ES-I3 (cell line): ENCODE measurements around the gene SLC14A1.

Experiments used
- H3K36me3 ChIP-seq: 2 replicates; pipeline ENCODE4 v1.6.1; 2013; ENCODE audit warnings: mild to moderate bottlenecking, low read length, control low read depth, moderate library complexity; ENCODE audit not compliant: insufficient read depth
- H3K4me1 ChIP-seq: 2 replicates; pipeline ENCODE4 v1.6.1; 2013; ENCODE audit warnings: mild to moderate bottlenecking, control low read depth, low read length; ENCODE audit not compliant: insufficient read depth
- H3K9ac ChIP-seq: 2 replicates; pipeline ENCODE4 v1.6.1; 2013; ENCODE audit warnings: low read depth, mild to moderate bottlenecking, low read length, moderate library complexity
- H3K9me3 ChIP-seq: 2 replicates; pipeline ENCODE4 v1.6.1; 2013; ENCODE audit warnings: mild to moderate bottlenecking, low read length, moderate library complexity; ENCODE audit not compliant: control insufficient read depth, insufficient read depth

SLC14A1 gene

GRCh38 chr18:45723567-45724355 lies at the start of gene SLC14A1:
TSS of gene SLC14A1 (plus strand) at chr18:45724181. CDS start at chr18:45730321, 6,140 bp downstream.
- H3K9me3 ChIP-seq = no peaks in the 10 kb centered on the region
- H3K9ac ChIP-seq = no peak within 1 kb of the TSS
- no peaks in the 10 kb centered on the region for H3K4me1 ChIP-seq
- H3K36me3 ChIP-seq = no peaks in the 10 kb centered on the region

GRCh38 chr18:45677276-45677807 lies 46.6 kb upstream of the SLC14A1 start:
- H3K4me1 ChIP-seq = no peaks in the 10 kb centered on the region
- no peaks in the 10 kb centered on the region for H3K36me3 ChIP-seq
- no peak overlapping the region for H3K9ac ChIP-seq
- H3K9me3 ChIP-seq = no peaks in the 10 kb centered on the region

- Histone ChIP-seq H3K9me3 (no peaks in the 10 kb centered on the region), H3K9ac (no peak overlapping the region), H3K36me3 (no peaks in the 10 kb centered on the region), H3K4me1 (no peaks in the 10 kb centered on the region)
Measured at GRCh38 chr18:45678441-45678840, 45.5 kb upstream of the SLC14A1 start.

- Histone ChIP-seq H3K9me3 (no peaks in the 10 kb centered on the region), H3K4me1 (no peaks in the 10 kb centered on the region), H3K9ac (no peak overlapping the region), H3K36me3 (no peaks in the 10 kb centered on the region)
Measured at GRCh38 chr18:45678850-45679249, 45.1 kb upstream of the SLC14A1 start.

- no peak overlapping the region for H3K9ac ChIP-seq
- no peaks in the 10 kb centered on the region for H3K9me3 ChIP-seq
- no peaks in the 10 kb centered on the region for H3K4me1 ChIP-seq
- no peaks in the 10 kb centered on the region for H3K36me3 ChIP-seq
Measured at GRCh38 chr18:45680066-45680690, 43.8 kb upstream of the SLC14A1 start.

- H3K36me3 ChIP-seq = no peaks in the 10 kb centered on the region
- no peak overlapping the region for H3K9ac ChIP-seq
- peaks cover 8% of the 10 kb centered on the region for H3K4me1 ChIP-seq
- H3K9me3 ChIP-seq = no peaks in the 10 kb centered on the region
Measured at GRCh38 chr18:45682181-45682580, 41.8 kb upstream of the SLC14A1 start.

- no peak overlapping the region for H3K9ac ChIP-seq
Measured at GRCh38 chr18:45684341-45685115, 39.5 kb upstream of the SLC14A1 start.

GRCh38 chr18:45686891-45687611 lies 36.9 kb upstream of the SLC14A1 start:
- Histone ChIP-seq H3K9ac (no peak overlapping the region), H3K4me1 (peaks cover 8% of the 10 kb centered on the region), H3K9me3 (no peaks in the 10 kb centered on the region), H3K36me3 (no peaks in the 10 kb centered on the region)

More at GRCh38 chr18:45684341-45685115, 39.5 kb upstream of the SLC14A1 start:
- H3K9me3 ChIP-seq = no peaks in the 10 kb centered on the region
- H3K4me1 ChIP-seq = peaks cover 8% of the 10 kb centered on the region
- no peaks in the 10 kb centered on the region for H3K36me3 ChIP-seq

- H3K9me3 ChIP-seq = no peaks in the 10 kb centered on the region
- H3K9ac ChIP-seq = no peak overlapping the region
- H3K4me1 ChIP-seq = peaks cover 8% of the 10 kb centered on the region
- no peaks in the 10 kb centered on the region for H3K36me3 ChIP-seq
Measured at GRCh38 chr18:45687621-45688020, 36.4 kb upstream of the SLC14A1 start.

- Histone ChIP-seq H3K9me3 (0 out of 2 replicates have a peak, but pooled peaks cover 4% of the 10 kb centered on the region), H3K9ac (no peak overlapping the region), H3K36me3 (no peaks in the 10 kb centered on the region), H3K4me1 (peaks cover 8% of the 10 kb centered on the region)
Measured at GRCh38 chr18:45688113-45688512, 35.9 kb upstream of the SLC14A1 start.

- no peak overlapping the region for H3K9ac ChIP-seq
Measured at GRCh38 chr18:45688833-45689232, 35.1 kb upstream of the SLC14A1 start.

GRCh38 chr18:45689396-45689795 lies 34.6 kb upstream of the SLC14A1 start:
- no peak overlapping the region for H3K9ac ChIP-seq

More at GRCh38 chr18:45688833-45689232, 35.1 kb upstream of the SLC14A1 start:
- H3K4me1 ChIP-seq = peaks cover 8% of the 10 kb centered on the region
- no peaks in the 10 kb centered on the region for H3K36me3 ChIP-seq
- H3K9me3 ChIP-seq = 0 out of 2 replicates have a peak, but pooled peaks cover 4% of the 10 kb centered on the region

GRCh38 chr18:45690975-45691815 lies 32.8 kb upstream of the SLC14A1 start:
- peaks cover 2% of the 10 kb centered on the region for H3K4me1 ChIP-seq
- H3K9me3 ChIP-seq = 0 out of 2 replicates have a peak, but pooled peaks cover 4% of the 10 kb centered on the region
- H3K9ac ChIP-seq = no peak overlapping the region
- no peaks in the 10 kb centered on the region for H3K36me3 ChIP-seq

More at GRCh38 chr18:45689396-45689795, 34.6 kb upstream of the SLC14A1 start:
- H3K9me3 ChIP-seq = 0 out of 2 replicates have a peak, but pooled peaks cover 4% of the 10 kb centered on the region
- H3K36me3 ChIP-seq = no peaks in the 10 kb centered on the region
- H3K4me1 ChIP-seq = peaks cover 8% of the 10 kb centered on the region
